GM18858 (cell line): ENCODE measurements around the gene CNST.
"Not testable (repeated sequence)": the region's sequence is repeated elsewhere in the genome, so short reads cannot be mapped to it uniquely, and the experiment has no call there.

Experiments used
- ATAC-seq: cut with Tn5 transposase; IDR thresholded peaks from one replicate; pipeline ENCODE4 v1.9.1; 2021; ENCODE audit not compliant: unreplicated experiment

CNST gene

DNA sequence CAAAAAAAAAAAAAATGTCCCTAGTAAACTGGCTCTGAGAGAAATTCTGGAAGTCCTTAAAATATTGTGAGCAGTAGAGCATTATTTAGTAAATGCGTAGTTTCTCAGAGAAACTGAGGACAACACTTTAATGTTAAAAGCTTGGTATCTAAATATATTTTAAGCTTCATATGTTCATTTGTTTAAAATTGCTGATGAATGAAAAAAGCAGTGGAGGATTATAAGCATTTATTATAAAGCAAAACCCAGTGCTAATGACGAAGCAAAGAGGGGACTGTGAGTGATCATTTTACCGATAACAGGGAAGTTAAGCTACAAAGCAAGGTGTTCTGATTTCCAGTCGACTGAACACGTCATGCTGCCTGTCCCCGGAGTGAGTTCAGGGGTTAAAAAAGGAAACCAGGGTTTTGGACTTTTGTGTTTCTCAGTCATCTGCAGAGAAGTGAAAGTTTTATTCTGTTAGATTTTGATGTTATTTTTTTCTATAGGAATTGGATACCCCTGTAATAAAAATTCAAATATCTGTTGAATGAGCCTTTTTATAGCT lies 93.4 kb downstream of the CNST start:
- peak; percentile 47 for ATAC-seq

GRCh38 chr1:246661451-246661850 lies 95.2 kb downstream of the CNST start:
- no peak for ATAC-seq

- ATAC-seq: no peak
Measured at GRCh38 chr1:246667773-246668172, 101.5 kb downstream of the CNST start.

- ATAC-seq: no peak
Measured at GRCh38 chr1:246669659-246670058, 103.4 kb downstream of the CNST start.

DNA sequence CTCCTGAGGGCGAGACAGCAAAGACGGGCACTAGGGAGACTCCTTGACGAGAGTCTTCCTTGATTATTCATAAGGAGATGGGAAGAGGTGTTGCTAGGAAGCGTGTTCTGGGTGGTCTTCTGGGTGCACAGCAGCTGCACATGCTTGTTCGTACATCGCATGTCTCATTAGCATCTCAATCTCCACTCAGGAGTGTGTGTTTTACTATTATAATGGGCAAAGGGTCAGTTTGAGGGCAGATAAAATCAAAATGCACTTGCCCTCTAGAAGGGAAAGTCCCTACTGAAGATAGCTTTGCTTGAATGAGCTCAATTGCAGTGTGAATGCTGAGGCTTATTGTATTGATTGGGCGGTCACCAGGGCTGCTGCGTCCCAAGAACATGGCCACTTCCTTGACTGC lies 107.8 kb downstream of the CNST start:
- ATAC-seq: no peak

DNA sequence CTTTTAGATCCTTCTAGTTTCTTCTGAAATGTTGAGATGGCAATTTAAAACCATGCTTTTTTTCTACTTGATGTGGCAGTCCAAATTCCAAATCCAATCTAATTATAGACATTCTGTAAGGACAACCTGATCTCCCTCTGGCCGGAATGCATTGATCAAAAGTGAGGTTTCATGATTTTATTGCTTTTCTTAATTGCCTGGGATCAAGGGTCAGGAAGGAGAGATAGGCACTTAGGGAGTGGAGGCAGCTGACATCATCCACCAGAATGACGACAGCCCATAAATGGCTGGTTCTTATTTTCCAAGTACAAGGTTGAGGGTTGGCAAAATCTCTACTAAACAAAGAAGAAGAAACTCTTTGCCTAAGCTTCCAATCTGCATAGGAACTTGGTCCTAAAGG lies 111.6 kb downstream of the CNST start:
- no peak for ATAC-seq

- ATAC-seq: no peak
Measured at GRCh38 chr1:246678816-246679793, 112.8 kb downstream of the CNST start.

DNA sequence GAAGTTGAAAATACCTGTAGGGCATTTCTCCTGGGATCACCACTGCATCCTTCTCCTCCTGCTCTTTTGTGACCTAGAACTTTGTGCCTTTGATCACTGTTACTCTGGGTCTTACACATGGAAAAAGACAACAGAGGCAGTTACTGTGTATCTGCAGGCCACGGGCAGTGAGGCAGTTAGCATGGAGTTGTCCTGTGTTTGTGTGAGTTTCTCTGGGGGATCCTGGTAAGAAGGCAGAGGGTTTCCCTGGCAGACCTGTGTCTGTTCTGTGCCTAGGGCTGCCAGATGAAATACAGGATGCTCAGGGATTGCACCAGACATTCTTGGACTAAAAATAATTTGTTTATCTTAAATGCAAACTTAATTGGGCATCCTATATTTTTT lies 113.5 kb downstream of the CNST start:
- no peak for ATAC-seq

DNA sequence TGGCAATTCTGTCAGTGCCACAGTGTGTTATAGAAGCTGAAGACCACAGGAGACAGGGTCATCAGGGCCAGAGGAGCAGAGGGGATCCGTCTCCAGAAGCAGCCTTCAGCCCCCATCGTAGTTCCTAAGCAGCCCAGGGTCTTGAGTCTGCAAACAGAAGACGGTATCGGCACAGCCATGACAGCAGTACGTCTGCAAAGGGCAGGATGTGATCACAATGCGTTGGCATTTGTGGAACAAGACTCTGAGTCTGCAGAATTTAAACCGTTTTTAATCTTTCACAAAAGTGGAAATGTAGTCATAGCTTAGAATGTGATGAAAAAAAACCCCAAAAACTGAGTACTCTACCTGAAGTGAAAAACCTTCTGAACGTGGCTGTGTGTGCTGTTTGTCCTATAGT lies 113.9 kb downstream of the CNST start:
- no peak for ATAC-seq

DNA sequence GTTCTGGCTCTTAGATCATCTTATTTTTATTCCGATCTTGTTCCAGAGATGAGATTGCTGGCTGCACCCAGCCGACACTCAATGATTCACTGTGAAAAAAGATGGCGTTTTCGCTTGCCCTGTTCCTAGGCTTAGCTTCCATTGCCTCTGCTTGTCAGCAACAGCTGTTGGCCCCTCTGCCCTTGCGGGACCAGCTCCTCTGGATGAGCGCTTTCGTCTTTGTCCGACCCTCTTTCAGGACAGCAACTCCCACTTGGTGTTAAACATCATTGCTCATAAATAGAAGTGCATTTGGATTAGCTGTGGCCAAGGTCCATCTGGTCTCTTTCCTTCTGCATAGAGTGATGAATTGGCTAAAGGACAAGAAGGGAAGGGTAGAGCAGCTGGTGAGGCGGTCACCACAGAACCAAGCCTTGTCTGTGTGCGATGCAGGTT lies 114.5 kb downstream of the CNST start:
- ATAC-seq: no peak

- ATAC-seq: no peak
Measured at GRCh38 chr1:246681900-246682895, 115.9 kb downstream of the CNST start.

GRCh38 chr1:246683521-246683920 lies 117.3 kb downstream of the CNST start:
- ATAC-seq: no peak

DNA sequence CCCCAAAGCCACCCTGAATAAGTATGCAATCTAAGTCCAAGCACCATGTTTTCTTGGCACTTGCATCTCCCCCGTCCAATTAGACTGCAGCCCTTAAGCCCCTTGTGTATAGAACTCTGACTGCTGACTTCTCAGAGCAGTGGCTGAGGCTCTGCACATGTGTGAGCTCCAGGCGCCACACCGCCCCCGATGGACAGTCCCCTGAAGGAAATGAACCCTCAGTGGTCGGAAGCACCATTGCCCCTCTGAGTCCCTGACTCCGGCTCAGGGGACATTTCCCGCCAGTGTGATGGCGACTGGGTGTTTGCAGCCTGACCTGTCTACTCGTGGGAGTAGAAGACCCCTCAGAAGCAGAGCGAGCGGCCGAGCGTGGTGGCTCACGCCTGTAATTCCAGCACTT lies 120.7 kb downstream of the CNST start:
- ATAC-seq: no peak

GRCh38 chr1:246689409-246690008 lies 123.3 kb downstream of the CNST start:
- peak; percentile 98 for ATAC-seq

DNA sequence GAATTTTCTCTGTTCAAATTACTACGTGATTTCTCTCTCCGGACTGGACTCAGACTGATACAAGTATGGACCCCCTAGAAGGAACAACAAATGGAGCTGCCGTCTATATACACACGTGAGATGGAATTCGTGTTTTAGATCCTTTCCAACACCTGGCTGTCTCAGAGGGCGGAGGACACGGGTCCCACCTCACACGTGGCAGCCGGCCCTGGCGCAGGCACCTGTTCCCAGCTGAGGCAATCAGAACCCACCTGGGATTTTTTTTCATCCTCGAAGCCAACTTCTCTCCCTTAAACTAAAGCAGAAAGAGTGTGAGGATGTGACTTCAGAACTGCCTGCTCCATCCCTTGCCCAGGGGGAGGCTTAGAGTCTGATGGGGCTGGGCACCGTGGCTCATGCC lies 123.8 kb downstream of the CNST start:
- ATAC-seq: no peak

GRCh38 chr1:246691622-246692495 lies 125.6 kb downstream of the CNST start:
- ATAC-seq: no peak

GRCh38 chr1:246694213-246694895 lies 128.1 kb downstream of the CNST start:
- ATAC-seq: not testable (repeated sequence)

GRCh38 chr1:246695136-246695535 lies 128.9 kb downstream of the CNST start:
- no peak for ATAC-seq

DNA sequence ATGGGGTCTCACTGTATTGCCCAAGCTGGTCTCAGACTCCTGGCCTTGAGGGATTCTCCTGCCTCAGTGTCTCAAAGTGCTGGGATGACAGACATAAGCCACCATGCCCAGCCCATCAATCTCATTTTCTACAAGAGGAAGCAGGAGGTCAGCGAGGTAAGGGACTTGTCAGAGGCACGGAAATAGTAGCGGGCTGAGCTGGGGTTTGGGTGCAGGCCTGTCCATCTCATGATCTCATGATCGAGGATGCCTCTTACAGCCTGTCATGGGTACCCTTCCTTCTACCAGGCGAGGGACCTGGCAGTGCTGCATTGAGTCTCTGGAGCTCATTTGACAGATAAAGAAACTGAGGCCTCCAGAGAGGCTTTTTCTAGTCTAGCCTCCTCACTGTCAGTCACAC lies 129.4 kb downstream of the CNST start:
- ATAC-seq: no peak
